Embryonic facial prominence (tissue), 1 donor: ENCODE results near the gene DRG1.
"Not testable (repeated sequence)": the region's sequence is repeated elsewhere in the genome, so short reads cannot be mapped to it uniquely, and the experiment has no call there.

ENCODE experiments used
- DNase-seq: peaks from one replicate; pipeline ENCODE4 v3.0.0-alpha.2; 2016; ENCODE audit errors: extremely low spot score

DRG1 gene

DNA sequence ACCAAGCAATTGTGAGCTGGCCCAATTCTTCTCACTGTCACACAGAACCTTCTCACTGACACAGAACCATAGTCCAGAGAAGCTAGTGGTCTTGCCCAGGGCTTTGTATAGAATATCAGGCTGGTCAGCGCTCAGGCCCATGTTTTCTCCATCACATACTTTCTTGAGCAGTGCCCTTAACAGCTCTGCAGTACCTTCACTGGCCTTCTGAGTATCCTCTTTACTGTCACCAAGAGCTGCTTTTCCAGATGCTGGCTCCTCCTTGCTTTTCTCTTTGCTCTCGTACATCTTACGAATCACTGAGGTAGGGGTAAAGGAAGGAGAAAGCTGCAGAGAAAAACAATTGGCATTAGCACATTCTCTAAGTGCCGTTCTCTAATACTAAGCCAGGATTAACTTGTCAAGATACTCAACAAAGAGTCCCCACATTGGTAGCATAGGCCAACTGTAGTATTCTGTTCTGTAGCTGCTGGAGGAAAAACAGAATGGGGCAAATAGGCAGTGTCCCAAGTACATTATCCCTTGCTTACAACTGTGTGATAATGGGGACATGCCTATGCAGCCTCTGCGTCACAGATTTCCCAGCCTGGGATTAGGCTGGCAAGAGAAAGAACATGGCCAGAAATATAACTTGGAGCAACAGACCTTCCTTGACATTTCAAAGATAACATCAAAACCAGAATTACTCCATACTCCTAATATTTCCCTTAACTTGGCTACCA is 43.5 kb downstream of the DRG1 start:
- DNase-seq, result no peak

GRCh38 chr22:31443516-31443915 is 44.1 kb downstream of the DRG1 start:
- DNase-seq, result no peak

GRCh38 chr22:31445642-31446041 is 46.2 kb downstream of the DRG1 start:
- DNase-seq, result no peak

- no peak for DNase-seq
Measured at GRCh38 chr22:31446208-31446607, 46.8 kb downstream of the DRG1 start.

- no peak for DNase-seq
Measured at GRCh38 chr22:31446767-31447166, 47.4 kb downstream of the DRG1 start.

- no peak for DNase-seq
Measured at GRCh38 chr22:31447337-31447736, 47.9 kb downstream of the DRG1 start.

- no peak for DNase-seq
Measured at GRCh38 chr22:31448382-31448781, 49.0 kb downstream of the DRG1 start.

GRCh38 chr22:31449506-31449905 is 50.1 kb downstream of the DRG1 start:
- no peak for DNase-seq

DNA sequence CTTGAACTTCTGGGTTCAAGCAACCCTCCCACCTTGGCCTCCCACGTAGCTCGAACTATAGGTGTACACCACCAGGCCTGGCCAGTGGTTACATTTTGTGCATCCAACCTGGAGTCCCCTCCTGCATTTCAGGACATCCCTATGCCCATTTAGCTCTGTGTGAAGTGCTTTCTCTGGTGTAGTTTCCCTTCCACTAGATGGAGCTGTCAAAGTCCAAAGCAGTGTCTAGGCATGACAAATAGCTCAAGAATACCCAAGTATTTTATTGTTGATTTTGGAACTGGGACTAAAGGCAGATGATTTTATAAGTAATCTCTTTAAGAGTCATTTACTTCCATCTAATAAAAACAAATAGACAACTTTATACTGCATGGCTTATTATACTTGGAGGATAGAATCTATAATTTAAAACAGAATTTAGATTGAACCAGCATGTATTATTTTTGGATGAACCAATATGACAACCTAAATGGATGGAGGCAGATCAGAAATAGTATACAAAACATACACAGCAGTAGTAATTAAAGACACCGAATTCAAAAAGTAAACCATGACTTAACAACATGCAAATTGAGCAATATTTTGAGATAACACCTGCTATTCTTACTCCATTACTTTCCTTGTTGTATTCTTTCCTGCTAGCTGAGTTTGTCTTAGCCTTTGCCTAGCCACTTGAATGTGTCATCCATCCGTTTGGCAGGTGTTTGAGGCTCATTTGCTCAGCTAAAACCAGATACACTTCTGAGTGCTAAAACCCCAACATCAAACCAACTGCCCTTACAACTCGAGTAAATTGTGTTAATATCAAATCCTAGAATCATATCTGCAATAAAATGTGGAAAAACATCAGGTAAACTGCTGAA is 52.5 kb downstream of the DRG1 start:
- DNase-seq, result no peak

DNA sequence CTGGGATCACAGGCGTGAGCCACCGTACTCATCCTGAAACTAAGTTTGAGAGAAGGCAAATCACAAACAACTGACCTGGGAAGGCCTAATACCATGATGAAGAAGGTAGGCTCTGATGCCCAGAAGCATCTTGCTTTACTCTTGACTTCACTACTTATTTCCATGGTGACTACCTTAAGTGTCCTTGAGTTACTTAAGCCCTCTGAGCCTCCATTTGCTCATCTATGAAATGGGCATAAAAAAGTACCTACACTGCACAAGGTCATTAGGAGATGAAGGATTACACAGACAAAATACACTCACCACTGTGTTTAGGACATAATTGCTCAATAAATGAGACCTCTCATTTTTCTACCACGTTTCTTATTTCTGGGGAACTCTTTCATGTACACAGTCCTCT is 62.3 kb downstream of the DRG1 start:
- no peak for DNase-seq

DNA sequence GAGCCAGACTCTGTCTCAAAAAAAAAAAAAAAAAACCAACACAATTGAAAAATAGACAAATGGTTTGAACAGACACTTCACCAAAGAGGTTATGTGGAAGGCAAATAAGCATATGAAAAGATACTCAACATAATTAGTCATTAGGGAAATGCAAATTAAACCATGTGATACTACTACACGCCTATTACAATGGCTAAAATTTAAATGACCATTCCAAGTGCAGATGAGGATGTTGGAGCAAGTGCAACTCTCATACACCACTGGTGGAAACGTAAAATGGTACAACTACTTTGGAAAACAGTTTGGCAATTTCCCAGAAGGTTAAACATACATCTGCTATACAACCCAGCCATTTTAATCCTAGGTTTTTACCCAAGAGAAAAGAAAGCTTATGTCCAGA is 65.9 kb downstream of the DRG1 start:
- DNase-seq, result no peak

GRCh38 chr22:31474743-31475142 is 75.3 kb downstream of the DRG1 start:
- no peak for DNase-seq

- DNase-seq, result no peak
Measured at GRCh38 chr22:31475800-31476199, 76.4 kb downstream of the DRG1 start.

DNA sequence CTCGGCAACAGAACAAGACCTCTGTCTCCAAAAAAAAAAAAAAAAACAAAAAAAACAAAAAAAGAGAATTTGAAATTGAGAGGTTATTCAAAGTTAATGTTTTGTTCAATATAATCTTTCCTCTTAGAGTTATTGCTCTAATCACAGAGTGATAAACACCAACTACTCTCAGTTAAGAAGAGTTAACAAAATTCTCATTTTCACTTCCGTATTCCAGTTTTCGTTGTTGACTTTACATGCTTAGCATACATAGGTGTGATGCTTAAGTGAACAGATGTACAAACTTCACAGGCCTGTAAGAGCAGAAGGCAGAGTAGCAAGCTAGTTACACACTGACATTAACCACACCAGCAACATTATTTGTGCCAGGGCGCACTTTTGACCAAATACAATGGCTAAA is 77.9 kb downstream of the DRG1 start:
- DNase-seq, result no peak

GRCh38 chr22:31481129-31481528 is 81.7 kb downstream of the DRG1 start:
- no peak for DNase-seq

GRCh38 chr22:31482470-31482869 is 83.1 kb downstream of the DRG1 start:
- not testable (repeated sequence) for DNase-seq
